Lower leg skin (tissue), 3 donors: Measurements from ENCODE around the gene CCT3.

Source experiments
- CTCF ChIP-seq, 3 donors: fragments of 450-650 bp; IDR thresholded peaks; one replicate each; pipeline ENCODE4 v1.5.1; 2016; ENCODE audit warnings: antibody characterized with exemption in 3 of 3, mild to moderate bottlenecking in 3 of 3, moderate library complexity in 2 of 3
- POLR2A ChIP-seq, 2 donors: fragments of 450-650 bp; IDR thresholded peaks; one replicate each; pipeline ENCODE4 v1.6.1; 2016 to 2017; ENCODE audit warnings: antibody characterized with exemption in 2 of 2, mild to moderate bottlenecking in 1 of 2, moderate library complexity in 1 of 2

DNA sequence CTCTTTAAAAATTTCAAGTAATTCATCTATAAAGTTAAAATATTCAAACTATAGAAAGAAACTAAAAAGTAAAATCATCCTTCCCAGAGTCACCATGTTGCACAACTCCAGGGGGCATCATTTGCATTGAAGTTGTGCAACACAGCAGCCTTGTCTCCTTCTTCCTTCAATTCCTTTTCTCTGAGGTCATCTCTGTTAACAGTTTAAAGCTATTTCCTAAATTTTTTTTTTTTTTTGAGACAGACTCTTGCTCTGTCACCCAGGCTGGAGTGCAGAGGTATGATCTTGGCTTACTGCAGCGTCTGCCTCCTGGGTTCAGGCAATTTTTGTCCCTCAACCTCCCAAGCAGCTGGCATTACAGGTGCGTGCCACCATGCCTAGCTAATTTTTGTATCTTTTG, 38.1 kb upstream of the CCT3 start:
- TF ChIP-seq CTCF (IDR thresholded peaks at IDR 0.05) (no peak), POLR2A (IDR thresholded peaks at IDR 0.05) (no peak)
